Measurements from ENCODE around the gene SMYD3. TPM values are rescaled to one million over a fixed set of nuclear protein-coding genes. Genes with fewer than 3 reads are reported as not detected.

SMYD3 gene
- polyA plus RNA-seq, 3 donors: 4.8 to 12.4 (median 7.1) TPM

- H3K27ac ChIP-seq (ENCODE audit: low read depth, low read length): no peak overlapping the region
Observed at GRCh38 chr1:246483569-246483933, 23.5 kb downstream of the SMYD3 start.

GRCh38 chr1:246482805-246483568 lies 24.1 kb downstream of the SMYD3 start:
- no peak overlapping the region for H3K27ac ChIP-seq (ENCODE audit: low read depth, low read length)
- WGBS, 3 donors: 49 to 57% (median 52%) methylated on average over 4 of the region's 4 CpGs

- no peak overlapping the region for H3K27ac ChIP-seq (ENCODE audit: low read depth, low read length)
- 81 to 94% (median 86%) methylated on average over 2 of the region's 2 CpGs for WGBS, 3 donors
Observed at GRCh38 chr1:246479061-246479460, 28.0 kb downstream of the SMYD3 start.

DNA sequence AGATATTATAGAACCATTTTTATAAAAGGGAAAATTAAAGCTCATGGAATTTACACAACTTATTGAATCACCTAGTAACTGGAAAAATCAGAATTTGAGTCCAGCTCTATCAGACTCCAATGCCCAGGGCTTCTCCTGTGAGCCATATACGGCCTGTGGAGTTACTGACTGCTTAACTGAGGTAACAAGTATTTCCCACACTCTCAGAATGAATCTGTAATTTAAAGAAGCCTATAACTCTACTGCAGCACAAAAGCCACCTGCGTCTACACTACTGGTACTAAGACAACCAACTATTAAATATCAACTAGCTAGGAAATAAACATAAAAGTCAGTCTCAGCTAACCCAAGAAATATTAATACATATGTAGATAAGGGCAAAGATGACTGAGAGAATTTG lies 29.4 kb downstream of the SMYD3 start:
- H3K27ac ChIP-seq (ENCODE audit: low read depth, low read length): no peak overlapping the region
- 92 to 94% (median 93%) methylated on average over 2 of the region's 2 CpGs for WGBS, 3 donors

DNA sequence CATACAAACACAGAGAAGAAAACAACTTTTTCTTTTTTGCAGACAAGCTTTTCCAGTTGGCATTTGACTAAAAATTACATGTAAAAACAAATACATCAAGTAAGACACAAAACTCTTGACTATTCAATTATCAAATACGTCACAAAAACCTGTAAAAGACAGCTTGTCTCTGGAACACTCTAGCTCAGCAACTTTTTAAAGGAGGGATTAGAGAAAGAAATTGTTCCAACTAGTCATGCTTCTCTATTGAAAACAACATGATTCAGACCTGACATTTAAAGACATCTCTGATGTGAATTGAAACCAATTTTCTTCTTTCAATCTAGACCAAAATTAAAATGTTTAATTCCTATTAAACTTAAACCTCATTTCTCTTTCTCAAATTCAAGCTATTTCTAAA lies 30.3 kb downstream of the SMYD3 start:
- WGBS, 3 donors: 67 to 74% (median 67%) methylated on average over 1 of the region's 1 CpG
- no peak overlapping the region for H3K27ac ChIP-seq (ENCODE audit: low read depth, low read length)

DNA sequence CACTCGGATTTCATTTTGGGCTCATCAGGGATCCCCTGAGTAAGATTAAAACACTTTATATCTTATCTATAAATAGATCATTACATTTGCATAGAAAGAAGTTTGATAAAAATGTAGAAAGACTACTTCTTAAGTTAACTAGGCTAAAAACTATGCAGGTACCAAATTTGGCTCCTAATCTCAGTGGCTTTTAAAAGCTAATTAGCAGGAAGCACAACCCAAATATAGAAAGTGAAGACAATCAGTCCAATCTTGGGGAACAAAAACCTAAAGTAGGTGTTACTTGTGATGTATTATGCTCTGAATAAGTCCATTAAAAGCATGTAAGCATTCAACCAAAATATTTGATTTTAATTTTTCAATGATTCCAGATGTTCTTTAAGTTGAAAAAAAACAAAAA lies 35.4 kb downstream of the SMYD3 start:
- 77 to 91% (median 83%) methylated on average over 1 of the region's 1 CpG for WGBS, 3 donors
- H3K27ac ChIP-seq (ENCODE audit: low read depth, low read length): no peak overlapping the region

- 97 to 98% (median 97%) methylated on average over 1 of the region's 1 CpG for WGBS, 3 donors
- H3K27ac ChIP-seq (ENCODE audit: low read depth, low read length): no peak overlapping the region
Observed at GRCh38 chr1:246470585-246470984, 36.5 kb downstream of the SMYD3 start.

GRCh38 chr1:246462986-246463385 lies 44.1 kb downstream of the SMYD3 start:
- WGBS, 3 donors: 87 to 98% (median 93%) methylated on average over 2 of the region's 2 CpGs
- H3K27ac ChIP-seq (ENCODE audit: low read depth, low read length): no peak overlapping the region

- 95 to 100% (median 100%) methylated on average over 1 of the region's 1 CpG for WGBS, 3 donors
- no peak overlapping the region for H3K27ac ChIP-seq (ENCODE audit: low read depth, low read length)
Observed at GRCh38 chr1:246460406-246460805, 46.7 kb downstream of the SMYD3 start.

GRCh38 chr1:246459221-246459620 lies 47.9 kb downstream of the SMYD3 start:
- WGBS, 3 donors: 83 to 90% (median 84%) methylated on average over 14 of the region's 14 CpGs
- H3K27ac ChIP-seq (ENCODE audit: low read depth, low read length): no peak overlapping the region

GRCh38 chr1:246455476-246455875 lies 51.6 kb downstream of the SMYD3 start:
- 79 to 99% (median 91%) methylated on average over 1 of the region's 1 CpG for WGBS, 3 donors
- H3K27ac ChIP-seq (ENCODE audit: low read depth, low read length): no peak overlapping the region

DNA sequence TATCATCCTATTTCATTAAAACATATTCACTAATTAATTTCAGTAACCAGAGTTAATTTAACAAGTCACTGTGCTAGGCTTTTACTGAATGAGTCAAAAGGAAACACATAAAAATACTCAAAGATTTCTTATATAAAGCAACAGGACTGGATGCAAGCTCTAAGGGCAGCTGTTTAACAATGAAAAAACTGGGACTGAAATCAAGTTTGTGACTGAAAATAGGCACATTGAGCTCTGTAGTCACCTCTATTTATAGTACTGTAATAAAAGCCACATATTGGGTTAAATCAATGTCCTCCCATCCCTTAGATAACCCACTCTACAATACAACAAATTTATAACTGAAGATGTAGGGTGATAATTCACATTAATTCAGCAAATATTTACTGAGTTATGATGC lies 52.4 kb downstream of the SMYD3 start:
- H3K27ac ChIP-seq (ENCODE audit: low read depth, low read length): no peak overlapping the region

DNA sequence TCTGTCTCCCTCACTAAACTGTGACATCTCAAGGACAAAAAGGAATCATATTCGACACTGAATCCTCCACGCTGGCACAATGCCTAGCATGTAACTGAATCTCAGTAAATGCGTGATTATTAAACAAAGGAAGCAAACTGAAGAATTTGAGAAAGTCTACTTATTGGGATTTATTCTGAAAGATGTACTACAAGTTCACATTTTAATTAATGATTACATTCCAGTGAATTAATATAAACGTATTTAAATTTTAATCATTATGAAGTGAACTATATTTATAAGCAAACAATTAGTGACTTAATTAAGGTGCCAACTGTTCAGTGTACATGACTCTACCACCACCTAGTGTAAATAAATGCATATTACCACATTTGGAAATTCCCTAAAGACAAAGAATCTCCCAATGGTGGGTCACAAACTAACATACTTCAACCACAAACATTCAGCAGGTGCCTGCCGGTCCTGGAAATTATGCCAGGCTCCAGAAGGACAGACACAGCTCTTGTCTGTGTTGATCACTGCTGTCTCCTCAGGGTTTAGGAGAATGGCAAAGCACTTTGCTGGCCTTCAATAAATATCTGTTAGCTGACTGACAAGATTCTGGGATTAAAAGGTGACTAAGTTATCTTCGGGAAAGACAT lies 56.3 kb downstream of the SMYD3 start:
- 35 to 57% (median 56%) methylated on average over 6 of the region's 6 CpGs for WGBS, 3 donors
- H3K27ac ChIP-seq (ENCODE audit: low read depth, low read length): no peak overlapping the region

DNA sequence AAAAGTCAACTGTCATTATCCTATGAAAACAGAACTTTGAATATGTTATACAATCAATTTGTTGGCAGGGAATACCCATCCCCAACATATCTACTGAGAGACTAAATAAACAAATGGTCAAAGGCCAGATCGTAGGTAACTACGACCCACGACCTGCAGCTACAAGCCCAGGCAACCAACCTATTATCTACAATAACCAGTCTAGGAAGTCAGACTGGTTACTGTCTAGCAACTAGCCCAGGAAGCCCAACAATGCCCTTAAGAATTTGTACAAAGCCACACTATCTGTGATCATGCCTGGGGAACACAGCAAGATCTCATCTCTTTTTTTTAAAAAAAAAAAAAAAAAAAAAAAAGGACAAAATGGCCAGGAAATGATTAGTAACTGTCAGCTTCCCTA lies 58.7 kb downstream of the SMYD3 start:
- WGBS, 3 donors: 95 to 99% (median 96%) methylated on average over 3 of the region's 3 CpGs

GRCh38 chr1:246447501-246447900 lies 59.6 kb downstream of the SMYD3 start:
- H3K27ac ChIP-seq (ENCODE audit: low read depth, low read length): no peak overlapping the region
- 69 to 89% (median 86%) methylated on average over 2 of the region's 2 CpGs for WGBS, 3 donors

More for the DNA sequence above, 58.7 kb downstream of the SMYD3 start:
- no peak overlapping the region for H3K27ac ChIP-seq (ENCODE audit: low read depth, low read length)

GRCh38 chr1:246445503-246445902 lies 61.6 kb downstream of the SMYD3 start:
- no peak overlapping the region for H3K27ac ChIP-seq (ENCODE audit: low read depth, low read length)
- 89 to 92% (median 92%) methylated on average over 3 of the region's 3 CpGs for WGBS, 3 donors

DNA sequence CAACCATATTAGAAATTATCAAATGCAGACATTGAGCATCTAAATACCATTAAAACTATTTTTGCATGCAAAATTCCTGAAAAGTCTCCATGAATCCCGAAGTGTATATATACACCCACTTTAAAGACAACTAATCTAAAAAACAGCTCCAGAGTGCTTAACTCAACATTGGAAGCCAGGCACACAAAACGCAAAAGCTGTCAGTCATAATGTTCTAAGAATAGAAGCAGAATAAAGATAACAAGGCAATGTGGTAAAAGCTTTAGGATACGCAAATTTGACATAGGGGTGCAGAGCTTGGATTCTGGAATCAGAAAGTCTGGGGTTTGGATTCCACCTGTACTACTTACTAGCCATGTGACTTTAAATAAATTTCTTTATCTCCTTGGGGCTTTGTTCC lies 62.5 kb downstream of the SMYD3 start:
- 49 to 84% (median 81%) methylated on average over 3 of the region's 3 CpGs for WGBS, 3 donors
- no peak overlapping the region for H3K27ac ChIP-seq (ENCODE audit: low read depth, low read length)

DNA sequence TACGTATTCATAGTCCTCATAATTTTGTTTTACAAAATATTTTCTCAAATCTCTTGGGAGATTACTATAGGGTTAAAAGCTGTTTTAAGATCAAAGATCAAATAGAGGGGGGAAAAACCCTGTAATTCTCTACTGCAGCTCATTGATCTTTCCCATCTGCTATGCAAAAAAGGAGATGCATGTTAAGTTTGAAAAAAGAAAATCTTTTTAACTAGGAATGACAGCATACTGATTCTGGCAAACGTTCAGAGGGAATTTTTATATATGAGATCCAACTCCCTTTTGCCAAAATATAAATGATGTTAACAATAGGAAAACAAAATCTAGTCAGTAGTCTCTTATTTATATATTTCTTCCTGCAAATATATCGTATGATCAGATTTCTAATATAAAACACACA lies 69.1 kb downstream of the SMYD3 start:
- no peak overlapping the region for H3K27ac ChIP-seq (ENCODE audit: low read depth, low read length)
- WGBS, 3 donors: 65 to 75% (median 68%) methylated on average over 3 of the region's 3 CpGs

DNA sequence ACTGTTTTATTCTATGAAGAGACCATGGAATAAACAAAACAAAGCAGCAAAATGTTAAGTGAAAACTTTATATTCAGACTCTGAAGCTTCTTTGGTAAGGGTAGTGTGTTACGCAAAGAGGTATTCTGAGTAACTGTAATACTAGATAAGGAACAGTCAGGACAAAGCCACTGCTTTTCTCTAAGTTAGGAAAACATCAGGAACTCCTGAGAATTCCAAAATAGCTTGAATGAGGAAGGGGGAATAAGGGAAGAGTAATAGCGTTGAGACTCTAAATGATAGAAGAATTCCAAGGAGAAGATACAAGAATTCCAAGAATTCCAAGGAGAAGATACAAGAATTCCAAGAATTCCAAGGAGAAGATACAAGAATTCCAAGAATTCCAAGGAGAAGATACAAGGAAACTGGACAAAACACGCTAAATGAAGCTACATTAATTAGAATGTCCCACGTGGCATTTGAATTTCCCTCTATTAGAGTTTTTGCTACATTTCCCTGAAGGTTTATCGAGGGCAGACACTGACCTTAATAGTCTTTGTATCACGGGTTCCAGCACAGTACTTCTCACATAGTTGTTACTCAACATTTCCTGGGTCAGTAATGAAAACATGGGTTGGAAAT lies 71.5 kb downstream of the SMYD3 start:
- H3K27ac ChIP-seq (ENCODE audit: low read depth, low read length): no peak overlapping the region
- WGBS, 3 donors: 49 to 83% (median 71%) methylated on average over 6 of the region's 6 CpGs

DNA sequence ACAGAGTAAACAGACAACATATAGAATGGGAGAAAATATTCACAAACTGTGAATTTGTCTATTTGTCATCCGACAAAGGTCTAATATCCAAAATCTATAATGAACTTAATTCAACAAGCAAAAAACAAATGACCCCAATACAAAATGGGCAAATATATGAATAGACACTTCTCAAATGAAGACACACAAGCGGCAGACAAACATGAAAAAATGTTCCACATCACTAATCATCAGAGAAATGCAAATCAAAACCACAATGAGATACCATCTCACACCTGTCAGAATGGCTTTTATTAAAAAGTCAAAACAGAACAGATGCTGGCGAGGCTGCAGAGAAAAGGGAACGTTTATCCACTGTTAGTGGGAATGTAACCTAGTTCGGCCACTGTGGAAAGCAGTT lies 72.7 kb downstream of the SMYD3 start:
- no peak overlapping the region for H3K27ac ChIP-seq (ENCODE audit: low read depth, low read length)
- WGBS, 3 donors: 95% methylated on average over 5 of the region's 5 CpGs

All from adipose tissue (tissue), 3 donors.